GM19372 (cell line): ENCODE measurements around the gene SHOC2.

Source experiments
- ATAC-seq: cut with Tn5 transposase; IDR thresholded peaks from one replicate; pipeline ENCODE4 v1.9.1; 2021; ENCODE audit warnings: mild to moderate bottlenecking, low read depth, moderate library complexity; ENCODE audit not compliant: unreplicated experiment

The SHOC2 gene

GRCh38 chr10:110919349-110919931 lies at the start of gene SHOC2:
Gene SHOC2, plus strand, starts transcription at chr10:110919604. Its CDS starts 44,755 bp downstream, at chr10:110964359.
- ATAC-seq = peak; percentile 16

- no peak for ATAC-seq
Measured at GRCh38 chr10:110870823-110871297, 48.5 kb upstream of the SHOC2 start.

GRCh38 chr10:110871298-110872084 lies 47.9 kb upstream of the SHOC2 start, which contains the start of gene PDCD4:
Gene PDCD4, plus strand, starts transcription at chr10:110871928. Its CDS starts 4,100 bp downstream, at chr10:110876028.
- ATAC-seq = peak; percentile 74

GRCh38 chr10:110872145-110872983 lies 47.0 kb upstream of the SHOC2 start:
- ATAC-seq = peak; percentile 38

GRCh38 chr10:110872984-110873923 lies 46.1 kb upstream of the SHOC2 start:
- ATAC-seq = no peak

DNA sequence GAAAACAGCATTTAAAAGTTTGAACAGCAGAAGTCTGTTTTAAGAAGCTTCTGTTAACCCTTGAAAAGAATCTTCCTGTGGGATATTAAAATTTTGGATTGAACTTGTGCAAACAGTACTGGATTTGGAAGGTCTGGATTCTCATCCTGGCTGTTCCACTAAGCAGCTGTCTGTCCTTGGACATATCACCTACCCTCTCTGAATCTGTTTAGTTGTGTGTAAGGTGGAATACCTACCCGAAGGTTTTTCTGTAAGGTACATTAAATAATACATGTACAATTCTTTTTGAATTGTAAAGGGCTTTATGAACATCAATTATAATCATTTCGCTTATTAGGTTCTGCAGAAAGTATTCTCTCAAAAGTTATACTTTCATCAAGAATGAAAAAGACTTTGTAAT lies 45.5 kb upstream of the SHOC2 start:
- no peak for ATAC-seq

GRCh38 chr10:110876000-110876399 lies 43.4 kb upstream of the SHOC2 start:
- ATAC-seq = no peak

DNA sequence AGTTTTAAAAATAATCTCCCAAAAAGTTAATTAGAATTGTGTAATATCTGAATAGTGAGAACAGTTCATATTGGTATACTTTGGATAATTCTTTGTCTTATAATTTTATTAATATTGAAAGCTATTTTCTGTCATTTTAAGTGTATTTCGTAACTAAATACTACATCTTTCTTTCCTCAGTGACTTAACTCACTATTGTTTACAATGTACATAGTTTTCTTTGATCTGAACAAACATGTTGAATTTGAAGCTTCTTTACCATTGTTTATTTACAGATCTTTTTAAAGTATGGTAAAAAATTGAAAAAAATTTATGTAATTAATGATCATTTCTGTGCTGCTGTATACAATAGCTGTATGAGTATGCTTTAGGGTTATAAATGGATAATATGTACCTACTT lies 42.6 kb upstream of the SHOC2 start:
- ATAC-seq = no peak

- ATAC-seq = no peak
Measured at GRCh38 chr10:110880012-110880411, 39.4 kb upstream of the SHOC2 start.

DNA sequence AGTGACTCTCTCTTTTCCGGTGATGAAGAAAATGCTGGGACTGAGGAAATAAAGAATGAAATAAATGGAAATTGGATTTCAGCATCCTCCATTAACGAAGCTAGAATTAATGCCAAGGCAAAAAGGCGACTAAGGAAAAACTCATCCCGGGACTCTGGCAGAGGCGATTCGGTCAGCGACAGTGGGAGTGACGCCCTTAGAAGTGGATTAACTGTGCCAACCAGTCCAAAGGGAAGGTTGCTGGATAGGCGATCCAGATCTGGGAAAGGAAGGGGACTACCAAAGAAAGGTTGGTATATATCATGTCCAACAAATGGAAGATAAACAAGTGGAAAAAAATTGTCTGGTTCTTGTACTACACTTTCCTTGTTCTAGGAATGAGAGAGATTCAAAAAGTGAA lies 38.2 kb upstream of the SHOC2 start:
- no peak for ATAC-seq

DNA sequence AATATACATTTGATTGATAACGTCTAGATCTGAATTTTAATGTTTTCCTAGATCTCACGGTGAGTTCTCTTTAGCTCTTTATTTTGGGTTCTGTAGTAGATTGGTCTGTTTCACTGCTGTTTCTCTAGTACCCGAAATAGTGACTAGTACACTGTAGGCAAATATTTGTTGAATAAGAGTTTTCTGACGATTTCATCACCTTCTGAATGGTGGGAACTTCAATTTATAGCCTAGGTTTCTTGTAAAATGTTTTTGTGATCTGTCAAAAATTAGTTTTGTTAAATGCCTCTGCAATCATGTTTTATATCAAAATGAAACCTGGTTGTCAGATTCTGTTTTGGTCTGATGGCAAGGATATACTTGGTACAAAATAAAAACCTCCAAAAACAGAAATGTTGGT lies 37.5 kb upstream of the SHOC2 start:
- no peak for ATAC-seq

DNA sequence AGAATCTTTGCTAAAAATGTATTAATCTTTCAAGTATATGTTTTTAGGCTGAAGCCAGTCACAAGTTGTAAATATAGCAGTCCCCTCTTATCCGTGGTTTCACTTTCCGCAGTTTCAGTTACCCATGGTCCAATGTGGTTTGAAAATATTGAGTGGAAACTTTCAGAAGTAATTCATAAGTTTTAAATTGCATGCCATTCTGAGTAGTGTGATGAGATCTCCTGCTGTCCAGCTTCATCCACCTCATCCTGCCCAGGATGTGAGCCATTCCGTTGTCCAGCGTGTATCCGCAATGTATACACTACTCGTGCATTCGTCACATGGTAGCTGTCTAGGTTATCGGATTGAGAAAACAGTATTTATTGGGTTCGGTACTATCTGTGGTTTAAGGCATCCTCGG lies 35.5 kb upstream of the SHOC2 start:
- no peak for ATAC-seq

DNA sequence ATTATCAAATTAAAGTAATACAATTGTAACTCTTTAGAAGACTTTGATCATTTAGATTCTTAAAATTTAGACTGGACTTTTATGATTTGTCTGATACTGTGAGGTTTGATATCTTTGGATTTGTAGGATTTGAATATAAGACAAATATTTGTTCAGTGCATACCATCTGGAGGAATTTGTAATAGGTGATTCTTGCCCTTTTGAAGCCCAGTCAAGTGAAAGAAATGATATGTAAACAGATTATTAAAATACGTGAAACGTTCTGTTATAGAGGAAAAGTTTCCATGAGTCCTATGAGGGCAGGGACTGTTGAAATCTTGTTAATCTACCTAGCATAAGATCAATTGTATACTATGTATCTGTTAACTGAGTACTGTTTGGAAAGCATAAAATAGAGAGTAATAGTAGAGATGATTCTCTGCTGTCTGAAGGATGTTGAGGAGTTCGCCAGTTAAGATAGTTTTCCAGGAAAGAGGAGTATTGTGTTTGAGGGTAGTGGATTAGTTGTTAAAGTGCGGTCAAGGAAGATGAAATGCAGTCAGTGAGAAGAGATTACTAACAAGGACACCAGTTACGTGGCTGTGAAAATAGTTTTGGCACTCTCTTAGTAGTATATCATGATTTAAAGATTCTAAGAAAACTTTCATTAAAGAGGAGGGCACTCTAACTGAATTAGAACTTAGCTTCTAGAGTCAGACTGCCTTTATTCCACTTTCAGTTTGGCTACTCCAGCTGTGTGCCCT lies 33.3 kb upstream of the SHOC2 start:
- ATAC-seq = no peak

- ATAC-seq = no peak
Measured at GRCh38 chr10:110887560-110887959, 31.8 kb upstream of the SHOC2 start.

- ATAC-seq = no peak
Measured at GRCh38 chr10:110892602-110893288, 26.7 kb upstream of the SHOC2 start.

DNA sequence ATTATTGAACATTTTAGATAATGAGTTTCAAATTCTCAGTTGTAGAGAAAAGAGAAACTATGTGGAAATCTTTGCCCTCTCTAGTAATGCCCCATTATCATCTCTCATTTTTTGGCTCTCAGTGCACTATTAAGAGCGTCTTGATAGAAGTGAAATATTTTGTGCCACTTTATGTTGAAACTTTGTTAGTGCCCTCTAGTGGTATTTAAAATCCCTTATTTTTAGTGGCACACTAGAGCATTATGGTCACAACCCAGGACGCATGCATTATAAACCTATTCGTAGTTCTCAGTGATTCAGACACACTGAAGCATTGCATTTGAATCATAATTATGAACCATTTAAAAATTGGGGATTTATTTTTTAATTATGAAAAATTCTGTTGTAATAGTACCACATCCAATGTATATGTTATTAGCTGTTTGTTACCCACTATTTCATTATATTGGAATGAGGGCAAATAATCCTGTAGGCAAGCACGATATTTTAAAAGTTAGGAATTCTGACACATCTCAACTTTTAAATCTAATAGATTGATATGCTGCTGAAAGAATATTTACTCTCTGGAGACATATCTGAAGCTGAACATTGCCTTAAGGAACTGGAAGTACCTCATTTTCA lies 25.7 kb upstream of the SHOC2 start:
- ATAC-seq = no peak

- ATAC-seq = no peak
Measured at GRCh38 chr10:110897184-110897583, 22.2 kb upstream of the SHOC2 start.

DNA sequence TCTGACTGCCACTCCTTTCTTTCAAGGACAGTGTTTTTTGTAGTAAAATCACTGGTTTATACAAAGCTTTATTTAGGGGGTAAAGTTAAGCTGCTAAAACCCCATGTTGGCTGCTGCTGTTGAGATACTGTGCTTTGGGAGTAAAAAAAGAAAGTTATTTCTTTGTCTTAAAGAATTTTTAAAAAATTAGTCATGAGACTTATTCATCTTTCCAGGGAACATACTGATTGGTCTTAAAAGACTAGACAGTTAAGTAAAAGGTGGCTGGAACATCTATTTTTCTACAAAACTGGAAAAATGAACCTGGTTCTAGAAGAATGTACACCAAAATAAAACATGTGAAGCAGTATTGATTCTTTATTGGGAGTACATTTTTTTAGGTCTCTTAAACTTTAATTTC lies 21.0 kb upstream of the SHOC2 start:
- ATAC-seq = no peak
